ENCODE measurements around the gene IL10RA.
"Not testable (repeated sequence)": the region's sequence is repeated elsewhere in the genome, so short reads cannot be mapped to it uniquely, and the experiment has no call there.

The IL10RA gene

GRCh38 chr11:117985953-117986887 lies at the start of gene IL10RA:
Gene IL10RA, plus strand, starts transcription at chr11:117986394. Its CDS starts 74 bp downstream, at chr11:117986468.
- DNase-seq (ENCODE audit: low read depth), result peak; percentile 66

- DNase-seq (ENCODE audit: low read depth), result no peak
These were observed 49.2 kb upstream of the IL10RA start for GRCh38 chr11:117936973-117937372.

GRCh38 chr11:117940736-117941135 lies 45.5 kb upstream of the IL10RA start:
- no peak for DNase-seq (ENCODE audit: low read depth)

- DNase-seq (ENCODE audit: low read depth), result no peak
These were observed 45.0 kb upstream of the IL10RA start for GRCh38 chr11:117941163-117941707.

GRCh38 chr11:117941976-117942654 lies 44.1 kb upstream of the IL10RA start:
- DNase-seq (ENCODE audit: low read depth), result no peak

DNA sequence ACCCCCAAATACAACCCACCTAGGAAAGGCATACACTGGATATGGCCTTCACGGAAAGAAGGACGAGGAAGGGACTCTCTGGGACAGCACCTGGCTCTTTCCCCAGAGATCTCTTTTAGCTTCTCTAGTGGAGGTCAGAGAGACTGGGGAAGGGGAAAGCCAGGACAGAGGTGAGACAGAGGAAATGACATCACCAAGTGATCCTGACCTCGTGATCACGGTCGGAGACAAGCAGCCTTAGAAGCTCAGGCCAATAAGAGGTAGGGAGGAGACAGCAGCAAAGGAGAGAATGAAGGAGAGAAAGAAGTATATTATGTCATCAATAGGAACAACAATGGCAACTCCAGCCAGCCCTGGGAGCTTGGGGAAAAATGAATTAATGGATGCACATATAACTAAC lies 41.6 kb upstream of the IL10RA start:
- DNase-seq (ENCODE audit: low read depth), result no peak

GRCh38 chr11:117945047-117945810 lies 41.0 kb upstream of the IL10RA start:
- DNase-seq (ENCODE audit: low read depth), result no peak

GRCh38 chr11:117946156-117946841 lies 39.9 kb upstream of the IL10RA start:
- no peak for DNase-seq (ENCODE audit: low read depth)

GRCh38 chr11:117946842-117947526 lies 39.2 kb upstream of the IL10RA start:
- DNase-seq (ENCODE audit: low read depth), result peak; percentile 79

- not testable (repeated sequence) for DNase-seq (ENCODE audit: low read depth)
These were observed 38.4 kb upstream of the IL10RA start for GRCh38 chr11:117947751-117948150.

GRCh38 chr11:117948466-117948865 lies 37.7 kb upstream of the IL10RA start:
- DNase-seq (ENCODE audit: low read depth), result not testable (repeated sequence)

DNA sequence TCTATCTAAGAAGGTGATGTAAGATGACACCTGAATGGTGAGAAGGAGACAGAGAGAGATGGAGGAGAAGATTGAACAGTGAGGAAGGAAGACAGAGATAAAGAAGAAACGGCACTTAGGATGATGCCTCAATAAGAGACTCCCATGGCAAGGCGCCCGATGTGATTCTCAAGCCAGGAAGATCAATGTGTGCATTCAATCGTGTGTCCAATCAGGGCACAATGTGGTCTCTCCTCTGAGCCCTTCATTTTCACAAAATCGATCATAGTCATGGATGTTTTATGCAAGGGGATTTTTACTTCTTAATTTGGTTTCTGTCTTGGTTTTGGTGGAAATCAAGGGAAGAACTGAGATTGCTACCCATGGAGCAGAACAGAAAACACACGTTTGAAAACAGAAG lies 37.1 kb upstream of the IL10RA start:
- no peak for DNase-seq (ENCODE audit: low read depth)

DNA sequence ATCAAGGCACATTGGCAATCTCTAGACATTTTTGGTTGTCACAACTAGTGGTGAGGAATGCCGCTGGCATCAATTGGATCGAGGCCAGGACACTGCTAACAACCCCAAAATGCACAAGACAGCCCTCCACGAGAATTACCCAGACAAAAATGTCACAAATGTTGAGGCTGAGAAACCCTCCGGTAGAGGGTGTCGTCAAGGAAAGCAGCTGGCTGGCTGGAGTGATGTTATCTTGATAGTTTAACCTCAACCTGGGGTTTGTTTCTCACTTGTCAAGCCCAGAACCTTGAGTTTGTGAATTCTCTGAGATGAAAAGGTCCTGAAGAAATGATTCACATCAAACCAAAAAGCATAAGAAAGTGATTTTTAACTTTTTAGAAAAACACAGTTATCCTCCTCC lies 35.9 kb upstream of the IL10RA start:
- DNase-seq (ENCODE audit: low read depth), result peak; percentile 50

DNA sequence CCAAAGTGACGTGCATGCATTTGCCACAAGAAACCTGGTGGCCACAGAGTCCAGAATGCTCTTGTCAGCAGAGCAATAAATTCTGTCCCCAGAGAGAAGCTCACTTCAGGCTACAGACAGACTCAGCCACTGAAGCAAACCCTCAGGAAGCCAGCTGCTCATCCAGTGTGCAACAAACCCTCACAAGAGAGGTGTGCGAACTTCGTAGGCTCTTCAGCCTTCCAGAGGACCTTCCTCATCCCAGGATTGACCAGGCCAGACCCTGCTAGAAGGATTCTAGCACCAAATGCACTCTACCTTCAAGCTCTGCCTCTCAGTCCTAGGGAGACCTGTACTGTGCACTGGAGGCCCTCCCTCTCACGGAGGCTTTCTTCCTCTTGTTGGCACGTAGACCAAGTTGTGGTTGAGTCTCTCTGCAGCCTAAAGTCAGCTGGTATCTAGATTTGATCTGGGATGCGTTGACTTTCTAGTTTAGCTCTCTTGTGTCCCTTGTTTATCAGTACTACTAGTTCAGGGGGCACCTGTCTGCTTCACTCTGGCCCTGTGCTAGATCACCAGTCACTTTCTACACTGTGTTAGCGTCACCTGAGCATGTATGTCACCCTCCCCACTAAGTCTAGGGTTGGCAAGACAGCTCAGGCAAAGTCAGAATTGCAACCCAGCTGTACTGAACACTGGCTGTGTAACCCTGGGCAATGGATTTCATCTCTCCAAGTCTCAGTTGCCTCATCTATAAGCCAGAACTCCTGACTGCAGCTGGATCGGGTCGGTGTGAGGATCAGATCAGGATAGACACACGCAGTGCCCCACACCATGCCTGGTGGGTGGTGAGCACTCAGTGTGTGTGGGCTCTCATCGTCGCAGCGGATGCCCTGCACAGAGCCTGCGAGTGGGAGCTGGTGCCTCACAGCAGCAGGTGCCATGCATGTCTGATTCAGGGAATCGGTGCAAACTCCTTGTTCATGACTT lies 34.9 kb upstream of the IL10RA start:
- no peak for DNase-seq (ENCODE audit: low read depth)

GRCh38 chr11:117953024-117953671 lies 33.0 kb upstream of the IL10RA start:
- DNase-seq (ENCODE audit: low read depth), result no peak

GRCh38 chr11:117958949-117959348 lies 27.2 kb upstream of the IL10RA start:
- no peak for DNase-seq (ENCODE audit: low read depth)

- no peak for DNase-seq (ENCODE audit: low read depth)
These were observed 26.6 kb upstream of the IL10RA start for GRCh38 chr11:117959438-117960149.

DNA sequence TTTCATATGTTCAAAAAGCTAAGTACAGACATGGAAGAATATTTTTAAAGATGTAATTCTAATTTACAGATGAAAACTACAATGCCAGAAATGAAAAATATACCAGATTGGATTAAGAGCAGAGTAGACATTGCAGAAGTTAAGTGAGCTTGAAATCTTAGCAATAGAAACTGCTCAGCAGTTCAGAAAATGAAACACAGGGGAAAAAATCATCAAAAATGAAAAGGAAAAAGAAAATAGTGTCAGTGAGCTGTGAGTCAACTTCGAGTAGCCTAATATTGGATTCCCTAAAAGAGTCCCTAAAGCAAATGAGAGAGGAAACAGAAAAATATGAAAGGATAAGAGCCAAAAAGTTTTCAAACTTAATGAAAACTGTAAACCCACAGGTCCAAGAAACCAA lies 25.8 kb upstream of the IL10RA start:
- DNase-seq (ENCODE audit: low read depth), result no peak

GRCh38 chr11:117961896-117962295 lies 24.3 kb upstream of the IL10RA start:
- DNase-seq (ENCODE audit: low read depth), result no peak
